Measurements from ENCODE around the gene ADAM12.
"Not testable (repeated sequence)": the region's sequence is repeated elsewhere in the genome, so short reads cannot be mapped to it uniquely, and the experiment has no call there.

The ADAM12 gene

DNA sequence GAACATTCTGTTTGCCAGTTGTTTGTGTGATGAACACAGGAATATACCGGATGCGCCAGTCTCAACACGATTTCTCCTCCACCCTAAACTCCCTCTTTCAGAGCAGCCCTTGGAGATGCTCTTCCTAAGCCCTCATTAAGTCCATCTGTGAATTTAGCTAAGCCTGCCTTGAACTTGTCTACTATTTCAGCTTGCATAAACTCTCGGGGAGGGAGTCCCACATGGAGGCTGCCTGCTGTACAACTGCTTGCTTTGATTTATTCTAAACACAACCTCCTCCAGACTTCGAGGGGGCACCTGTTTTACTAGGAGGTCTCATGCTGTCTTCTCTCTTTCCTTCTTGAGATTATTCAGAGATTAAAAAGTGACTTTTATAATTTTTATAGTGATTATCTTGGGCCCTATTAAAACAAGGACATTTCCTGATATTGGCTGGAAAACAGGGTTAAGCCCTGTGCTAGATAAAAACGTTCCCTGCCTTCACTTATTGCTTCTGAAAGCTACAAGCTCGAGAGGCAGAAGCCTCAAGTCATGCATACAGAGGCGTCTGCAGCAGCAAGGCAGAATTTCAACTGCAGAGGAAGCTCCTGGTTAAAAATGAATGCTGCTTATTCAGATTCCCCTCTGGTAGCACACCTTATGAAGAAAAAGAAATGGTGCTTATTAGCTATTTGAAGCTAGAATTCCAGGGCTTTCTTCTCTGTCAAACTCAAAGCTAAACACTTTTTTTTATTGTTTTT, 317.6 kb downstream of the ADAM12 start:
- DNase-seq, result no peak

DNA sequence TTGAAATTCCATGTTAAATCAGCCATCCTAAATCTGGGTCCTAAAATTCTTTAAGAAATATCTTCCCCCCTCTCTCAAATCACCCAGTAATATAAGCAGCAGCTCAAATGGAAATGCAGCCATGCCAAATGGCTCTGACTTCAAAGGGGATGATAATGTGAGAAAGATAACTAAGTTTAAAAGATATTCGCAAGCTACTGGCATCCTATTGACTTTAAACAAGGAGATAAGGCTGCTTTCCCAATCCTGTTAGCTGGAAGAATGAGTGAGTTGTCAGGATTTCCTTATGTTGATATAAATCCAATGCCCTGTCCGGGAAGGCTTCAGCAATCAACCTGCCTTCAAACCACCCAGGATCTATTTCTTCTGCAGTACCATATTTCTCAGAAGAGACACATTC, 320.0 kb downstream of the ADAM12 start:
- DNase-seq, result no peak

GRCh38 chr10:126066456-126066855, 321.8 kb downstream of the ADAM12 start:
- DNase-seq, result no peak

- DNase-seq, result no peak
Observed at GRCh38 chr10:126065751-126066377, 322.4 kb downstream of the ADAM12 start.

DNA sequence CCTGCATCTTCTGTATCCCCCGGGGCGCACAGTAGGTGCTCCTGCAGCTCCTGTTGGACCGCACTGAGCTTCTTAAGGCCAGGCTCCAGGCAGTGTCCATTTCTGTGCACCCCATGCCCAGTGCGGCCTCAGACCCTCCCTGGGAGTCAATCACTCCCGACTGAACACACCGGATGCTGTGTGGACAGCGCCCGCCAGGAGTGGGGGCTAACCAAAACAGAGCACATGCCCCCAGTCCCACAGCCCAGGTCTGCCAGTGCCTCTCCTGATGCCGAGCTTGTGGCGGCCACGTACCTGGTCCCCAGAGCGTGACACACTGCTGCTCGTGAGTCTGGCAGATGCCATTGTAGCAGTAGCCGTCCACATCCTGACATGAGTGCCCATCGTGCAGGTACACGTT, 323.8 kb downstream of the ADAM12 start:
- DNase-seq, result no peak

DNA sequence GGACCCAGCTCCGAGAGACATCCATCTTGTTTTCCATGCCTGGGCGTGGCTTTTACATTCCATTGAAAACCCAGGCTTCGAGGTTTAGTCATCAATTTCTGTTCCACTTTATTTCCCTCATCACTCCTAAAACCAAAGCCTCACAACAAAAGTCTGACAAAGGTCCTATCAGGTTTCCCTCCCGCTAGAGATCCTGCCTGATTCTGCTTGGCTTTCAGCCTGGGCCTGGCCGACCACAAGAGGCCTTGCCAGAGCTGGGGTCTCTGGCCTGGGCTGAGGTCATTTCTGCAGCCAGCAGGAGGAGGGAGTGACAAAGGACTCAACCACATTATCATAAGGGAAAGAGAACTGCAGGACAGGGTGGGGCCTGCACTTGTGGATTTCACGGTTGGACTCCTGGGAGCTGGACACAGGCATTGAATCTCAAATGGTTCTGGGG, 324.9 kb downstream of the ADAM12 start:
- DNase-seq, result no peak

- no peak for DNase-seq
Observed at GRCh38 chr10:126062131-126063032, 325.9 kb downstream of the ADAM12 start.

DNA sequence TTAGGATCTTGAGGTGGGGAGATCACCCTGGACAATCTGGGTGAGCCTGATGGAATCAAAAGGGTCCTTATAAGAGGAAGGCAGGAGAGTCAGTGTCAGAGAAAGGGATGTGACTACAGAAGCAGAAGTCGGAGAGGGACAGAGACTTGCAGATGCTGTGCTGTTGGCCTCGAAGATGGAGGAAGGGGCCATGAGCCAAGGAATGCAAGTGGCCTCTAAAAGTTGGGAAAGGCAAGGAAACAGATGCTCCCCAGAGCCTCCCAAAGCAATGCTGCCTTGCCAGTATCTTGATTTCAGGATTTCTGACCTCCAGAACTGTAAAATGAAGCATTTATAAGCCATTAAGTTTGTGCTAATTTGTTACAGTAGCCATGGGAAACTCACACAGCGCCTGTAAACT, 326.8 kb downstream of the ADAM12 start:
- DNase-seq, result no peak

DNA sequence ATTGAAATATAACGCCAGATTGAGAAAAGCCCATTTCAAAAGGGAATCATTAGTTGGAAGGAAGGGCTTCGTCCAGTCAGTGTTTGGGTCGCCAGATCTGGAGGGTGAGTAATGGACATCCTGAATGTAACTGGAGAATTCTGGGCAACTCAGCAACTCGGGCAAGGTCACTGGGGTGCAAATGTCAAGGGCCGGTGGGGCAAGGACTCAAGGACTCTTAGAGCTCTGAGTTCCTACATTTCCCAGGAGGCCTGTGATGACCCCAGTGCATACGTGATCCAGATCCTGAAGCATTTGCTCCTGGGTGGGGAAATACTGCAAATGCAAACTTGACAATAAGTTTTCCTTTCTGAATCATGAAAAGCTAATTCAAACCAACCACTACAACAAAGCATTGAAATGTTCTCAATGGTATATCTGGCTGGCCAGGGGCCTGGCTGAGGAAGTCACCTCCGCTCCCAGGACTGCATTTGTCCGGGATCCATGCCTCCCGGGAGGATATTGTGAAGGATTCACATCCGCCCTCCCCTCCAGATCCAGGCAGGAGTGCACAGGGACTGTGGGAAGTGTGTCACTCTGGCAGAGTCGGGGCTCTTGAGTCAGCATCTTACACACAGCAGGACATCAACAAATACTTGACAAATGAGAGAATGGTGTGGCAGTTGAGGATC, 327.9 kb downstream of the ADAM12 start:
- no peak for DNase-seq

DNA sequence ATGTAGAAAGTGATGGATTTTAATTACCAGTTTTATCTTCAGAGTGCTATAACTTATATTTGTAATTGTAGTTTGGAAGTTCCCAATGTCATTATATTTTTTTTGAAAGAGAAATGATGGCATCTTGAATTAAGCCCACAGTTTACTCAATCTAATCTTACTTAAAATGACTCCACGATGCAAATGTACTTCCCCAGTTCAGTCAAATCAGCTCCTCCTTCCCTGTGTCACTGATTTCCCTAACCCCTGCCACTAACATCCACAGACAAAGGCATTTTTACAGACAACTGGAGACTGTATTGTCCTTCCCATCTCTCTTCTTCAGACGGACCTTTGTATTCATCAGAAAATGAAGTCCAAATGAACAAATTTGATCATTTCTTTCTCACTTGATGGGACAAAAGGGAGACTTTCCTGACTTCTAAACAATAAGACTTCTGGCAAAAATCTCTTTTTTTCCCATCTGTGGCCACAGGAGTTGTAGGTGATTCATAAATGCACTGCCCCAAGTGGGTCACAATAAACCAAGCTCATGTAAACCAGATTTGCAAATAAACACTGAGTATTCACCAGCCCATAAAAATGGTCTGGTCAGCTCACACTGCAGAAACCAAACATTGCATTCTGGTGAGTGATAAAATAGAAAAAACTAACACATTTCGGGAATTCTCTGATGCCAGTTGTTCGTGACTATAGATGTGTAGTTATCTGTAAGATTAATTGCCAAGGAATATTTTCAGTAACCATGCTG, 329.0 kb downstream of the ADAM12 start:
- no peak for DNase-seq

DNA sequence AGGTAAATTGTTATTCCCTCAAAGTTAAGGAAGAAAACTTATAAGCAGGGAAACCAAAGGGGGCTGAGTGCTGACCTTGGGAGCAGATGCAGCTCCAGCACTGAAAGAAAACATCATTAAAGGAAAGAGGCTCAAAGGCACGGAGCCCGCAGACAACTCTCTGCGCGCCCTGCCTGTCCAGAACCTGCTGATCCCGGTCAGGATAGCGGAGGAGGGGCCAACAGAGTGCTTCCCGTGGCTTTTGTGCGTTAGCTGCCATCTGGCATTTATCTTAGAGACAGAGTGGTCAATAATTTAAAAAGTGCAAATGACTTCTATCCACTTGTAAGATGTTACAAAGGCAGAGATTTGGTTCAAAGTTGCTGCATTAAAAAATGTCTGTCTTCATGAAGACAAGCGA, 329.8 kb downstream of the ADAM12 start:
- DNase-seq, result peak; percentile 53

DNA sequence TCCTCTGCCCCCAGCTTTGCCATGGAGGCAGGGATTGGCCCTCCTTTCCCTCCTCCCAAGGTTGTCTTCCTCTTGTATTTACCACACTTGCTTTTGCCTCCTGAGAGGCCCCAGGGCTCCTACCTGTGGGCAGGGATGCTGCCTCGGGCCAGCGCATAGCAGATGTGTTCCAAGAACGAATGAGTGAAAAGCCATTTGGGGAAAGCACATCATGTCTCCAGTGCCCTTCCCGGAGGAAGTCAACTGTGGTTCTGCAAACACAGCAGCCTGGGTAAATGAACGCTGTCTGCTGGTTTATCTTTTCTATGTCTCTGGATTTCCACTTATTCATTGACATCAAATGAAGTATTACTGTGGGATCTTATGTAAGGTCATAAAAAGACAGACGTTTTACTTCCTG, 330.2 kb downstream of the ADAM12 start:
- DNase-seq, result peak; percentile 23

DNA sequence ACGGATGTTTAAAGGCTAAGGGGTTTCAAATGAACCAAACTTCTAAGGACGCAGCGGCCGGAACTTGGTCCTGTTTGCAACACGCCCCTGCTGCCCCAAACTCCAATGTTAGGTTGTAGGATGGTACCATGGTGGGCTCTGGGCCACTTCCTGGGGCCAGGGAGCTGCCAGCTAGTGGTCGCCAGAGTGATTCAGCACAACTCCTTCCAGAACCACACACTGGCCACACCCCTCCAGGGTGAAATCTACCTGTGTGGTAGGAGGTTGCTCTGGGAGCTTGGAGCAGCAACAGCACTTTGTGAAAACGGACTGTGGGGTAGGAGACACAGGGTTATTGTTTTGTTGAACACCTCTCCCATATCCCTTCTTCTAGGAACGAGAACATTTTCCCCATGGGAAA, 330.8 kb downstream of the ADAM12 start:
- DNase-seq, result no peak

- DNase-seq, result no peak
Observed at GRCh38 chr10:126054191-126054590, 334.1 kb downstream of the ADAM12 start.

DNA sequence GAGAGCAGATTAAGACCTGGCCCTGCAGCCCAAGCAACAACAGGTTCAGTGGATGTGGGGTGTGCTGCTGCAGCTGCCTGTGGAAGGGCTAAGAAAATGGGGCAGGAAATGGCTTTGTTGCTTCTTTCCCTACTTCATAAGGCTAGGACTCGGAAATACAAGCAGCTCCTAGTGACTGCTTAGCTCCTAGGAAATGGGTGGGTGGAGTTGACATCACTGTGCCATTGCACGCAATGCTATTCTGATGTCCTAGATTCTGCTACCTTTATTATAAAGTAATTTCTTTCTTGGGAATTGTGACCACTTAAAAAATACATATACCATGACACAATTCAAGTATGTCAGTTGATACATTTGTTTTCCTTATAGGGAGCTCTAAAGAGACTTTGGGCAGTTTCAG, 336.1 kb downstream of the ADAM12 start:
- no peak for DNase-seq

DNA sequence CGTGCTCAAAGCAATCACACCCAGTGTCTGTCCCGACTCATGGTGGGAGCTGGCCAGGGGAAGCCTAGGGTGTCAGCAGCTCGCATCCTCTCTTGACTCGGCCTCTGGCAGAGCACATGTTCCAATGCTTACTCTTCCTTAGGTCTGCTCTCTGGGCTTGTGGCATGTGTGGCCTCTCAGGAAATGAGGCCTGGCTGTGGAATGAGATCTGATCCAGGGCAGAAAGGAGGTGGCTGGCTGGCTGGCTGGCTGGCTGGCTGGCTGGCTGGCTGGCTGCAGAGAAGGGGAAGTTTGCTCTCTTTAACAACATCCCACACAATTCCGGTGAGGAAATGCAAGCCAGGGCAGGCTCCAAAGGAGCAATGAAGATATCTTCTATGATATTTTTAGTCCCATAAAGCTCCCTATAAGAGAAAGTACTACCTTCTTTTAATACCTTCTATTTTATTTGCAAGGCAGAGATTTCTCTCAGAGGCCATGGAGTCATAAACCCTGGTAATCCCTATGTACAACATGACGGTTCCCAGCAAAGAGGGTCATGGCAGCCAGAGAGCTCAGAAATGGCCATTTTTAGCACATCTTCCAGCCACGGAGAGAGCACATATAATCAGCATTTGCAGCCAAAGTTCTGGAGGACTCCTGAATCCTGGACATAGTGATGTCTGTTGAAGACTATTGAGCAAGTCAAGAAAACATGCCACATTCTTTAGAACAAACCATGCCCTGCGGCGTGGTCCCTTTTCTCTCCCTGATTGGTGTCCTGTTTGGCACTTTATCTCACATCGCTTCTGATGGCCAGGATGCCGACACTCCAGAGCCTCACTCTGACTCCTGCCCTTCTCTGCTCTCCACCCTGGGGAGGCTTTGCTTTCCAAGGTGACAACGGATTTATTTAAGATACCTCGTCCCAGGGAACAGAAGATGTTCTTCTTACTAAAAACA, 338.2 kb downstream of the ADAM12 start:
- no peak for DNase-seq

- not testable (repeated sequence) for DNase-seq
Observed at GRCh38 chr10:126047749-126048148, 340.5 kb downstream of the ADAM12 start.

DNA sequence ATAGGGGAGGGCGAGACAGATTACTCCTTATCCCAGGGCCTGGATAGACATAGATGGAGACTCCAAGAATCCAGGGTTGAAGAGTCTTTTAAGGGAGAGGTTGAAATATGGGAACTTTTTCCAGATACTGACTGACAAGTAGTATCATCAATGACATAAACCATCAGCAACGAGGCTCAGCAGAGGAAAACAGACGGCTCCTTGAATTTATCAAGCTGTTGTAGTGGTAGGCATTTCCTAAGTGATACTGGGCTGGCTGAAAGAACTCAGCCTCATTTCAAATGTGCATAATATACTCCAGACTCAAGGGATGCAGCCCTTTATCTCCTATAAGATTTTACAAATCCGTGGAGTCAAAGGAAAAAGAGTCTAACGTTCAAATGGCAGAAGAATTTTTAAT, 341.4 kb downstream of the ADAM12 start:
- no peak for DNase-seq

GRCh38 chr10:126045861-126046260, 342.4 kb downstream of the ADAM12 start:
- no peak for DNase-seq

- DNase-seq, result no peak
Observed at GRCh38 chr10:126043389-126043788, 344.9 kb downstream of the ADAM12 start.

GRCh38 chr10:126042906-126043305, 345.4 kb downstream of the ADAM12 start:
- DNase-seq, result no peak
